ENCODE data around the gene KIAA0825. TPM values are rescaled to one million over a fixed set of nuclear protein-coding genes. Genes with fewer than 3 reads are reported as not detected.

KIAA0825 gene
- total and polyA plus RNA-seq, 2 of the 8 experiments (the other 6 are each of a cell fraction or from before 2014, with no cell fraction given): 0.60 to 1.0 TPM

DNA sequence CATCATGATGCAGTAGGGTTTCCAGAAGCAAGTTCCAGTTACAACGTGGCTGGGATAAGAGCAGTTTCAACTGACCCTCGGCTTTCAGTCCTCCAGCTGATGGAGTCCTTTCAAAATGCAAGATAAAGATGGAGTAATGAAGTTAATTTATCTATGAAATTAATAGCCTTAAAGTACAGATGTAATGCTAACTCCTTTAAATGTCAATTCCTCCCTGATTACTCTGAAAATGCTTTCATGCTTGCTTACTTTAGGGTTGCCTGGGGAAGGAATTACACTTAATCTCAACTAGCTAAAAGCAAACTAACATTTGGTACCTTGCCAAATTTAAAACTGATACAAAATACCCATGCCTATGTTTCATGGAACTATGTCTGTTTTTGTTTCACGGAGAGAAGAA lies 178.4 kb downstream of the KIAA0825 start:
- no peak for FAIRE-seq
- no peak for DNase-seq (ENCODE audit: low read depth in 1 of 2, low spot score in 2 of 2)
- WGBS, 2 experiments (ENCODE audit: extremely low coverage in 1 of 2, insufficient coverage in 1 of 2, insufficient read length in 1 of 2, insufficient replicate concordance in 2 of 2, low coverage in 1 of 2, low lambda C conversion rate in 2 of 2, missing lambda C conversion rate in 1 of 2): 82% methylated on average over 3 of the region's 3 CpGs; no CpG with 5 or more reads in 1 of the 2 experiments
- H2AFZ ChIP-seq (ENCODE audit: low read length): no peak overlapping the region
- no peak overlapping the region for H3K27ac ChIP-seq (ENCODE audit: low read depth, low read length)
- H3K27me3 ChIP-seq (replicated peaks in 1 of 4; ENCODE audit: control insufficient read depth in 3 of 4, extremely low read depth in 1 of 4, insufficient read depth in 3 of 4, low read length in 3 of 4): no peaks in the 10 kb centered on the region
- H3K4me1 ChIP-seq (replicated peaks in 1 of 4; ENCODE audit: control insufficient read depth in 3 of 4, insufficient read depth in 4 of 4, low read length in 3 of 4): no peaks in the 10 kb centered on the region
- H2BK12ac ChIP-seq (ENCODE audit: low read depth, low read length): no peak overlapping the region
- no peaks in the 10 kb centered on the region for H3K79me1 ChIP-seq (ENCODE audit: low read depth, low read length)
- no peak overlapping the region for H3K56ac ChIP-seq (replicated peaks; ENCODE audit: insufficient read length, low read depth, low read length)
- H2AK5ac ChIP-seq (ENCODE audit: low read depth, low read length): no peak overlapping the region
- H2BK5ac ChIP-seq (ENCODE audit: low read depth, low read length): no peak overlapping the region
- no peaks in the 10 kb centered on the region for H4K20me1 ChIP-seq (replicated peaks in 1 of 2; ENCODE audit: control insufficient read depth in 1 of 2, insufficient read depth in 2 of 2, low read length in 2 of 2)
- H3K23ac ChIP-seq (ENCODE audit: insufficient read length): no peak overlapping the region
- H4K91ac ChIP-seq (replicated peaks; ENCODE audit: insufficient read length, low read length): no peak overlapping the region
- no peaks in the 10 kb centered on the region for H3K23me2 ChIP-seq (ENCODE audit: low read depth, low read length)
- H3K9me3 ChIP-seq (ENCODE audit: insufficient read depth in 2 of 2, low read depth in 1 of 2, low read length in 1 of 2): no peaks in the 10 kb centered on the region
- no peak overlapping the region for H2BK20ac ChIP-seq (ENCODE audit: low read length)
- H3K4me2 ChIP-seq (ENCODE audit: insufficient read depth in 1 of 2, low read depth in 2 of 2, low read length in 2 of 2): no peak overlapping the region
- H2BK15ac ChIP-seq (ENCODE audit: low read length): no peak overlapping the region
- no peak overlapping the region for H3K4ac ChIP-seq (replicated peaks; ENCODE audit: insufficient read length, low read depth, low read length)
- no peak overlapping the region for H3K14ac ChIP-seq (ENCODE audit: insufficient read length)
- H3K18ac ChIP-seq (ENCODE audit: extremely low read depth, low read length): no peak overlapping the region
- H2BK120ac ChIP-seq (replicated peaks; ENCODE audit: low read depth, low read length): no peak overlapping the region
- ChIA-PET POLR2A (ENCODE audit: partially characterized antibody) (interaction anchor here (0.7 to 1.6 kb wide), 2 partner anchors 8 to 25 kb away, joined by 3 read pairs; no protein-coding TSS in a partner anchor), CTCF (ENCODE audit: partially characterized antibody) (no interaction called here)
- no peak overlapping the region for H3K4me3 ChIP-seq (ENCODE audit: extremely low read depth in 1 of 4, insufficient read depth in 2 of 4, low read depth in 3 of 4, low read length in 4 of 4)
- no peak overlapping the region for H4K5ac ChIP-seq (ENCODE audit: insufficient read length, low read depth, low read length)
- H3K79me2 ChIP-seq (ENCODE audit: control insufficient read depth in 1 of 2, insufficient read depth in 2 of 2, low read length in 2 of 2): no peaks in the 10 kb centered on the region
- no peaks in the 10 kb centered on the region for H3K36me3 ChIP-seq (ENCODE audit: control insufficient read depth in 2 of 4, insufficient read depth in 4 of 4, low read length in 3 of 4)
- H3K9ac ChIP-seq (replicated peaks in 1 of 4; ENCODE audit: extremely low read depth in 1 of 4, low read depth in 3 of 4, low read length in 3 of 4): no peak overlapping the region
- H4K8ac ChIP-seq (ENCODE audit: extremely low read depth, insufficient read depth, low read length): no peak overlapping the region
- TF ChIP-seq SP4 (IDR thresholded peaks at IDR 0.05; ENCODE audit: low read length) (no peak), EZH2 (IDR thresholded peaks at IDR 0.05; ENCODE audit: low read depth, low read length, severe bottlenecking) (no peak), JUN (IDR thresholded peaks at IDR 0.05; ENCODE audit: low read depth, low read length) (no peak), TAF7 (optimal IDR thresholded peaks at IDR 0.05; ENCODE audit: borderline replicate concordance, low read depth, low read length) (no peak), KDM5A (IDR thresholded peaks at IDR 0.05; ENCODE audit: low read length) (no peak), RAD21 (IDR thresholded peaks at IDR 0.05 in 1 of 2, conservative IDR thresholded peaks at IDR 0.05 in 1 of 2; ENCODE audit: low read depth in 2 of 2, low read length in 2 of 2) (no peak), PHF8 (conservative IDR thresholded peaks at IDR 0.05; ENCODE audit: low read depth, low read length) (no peak), NANOG (IDR thresholded peaks at IDR 0.05; ENCODE audit: insufficient read depth, low read depth, low read length, poor library complexity, severe bottlenecking) (no peak)
- TF ChIP-seq, protein P1, sequence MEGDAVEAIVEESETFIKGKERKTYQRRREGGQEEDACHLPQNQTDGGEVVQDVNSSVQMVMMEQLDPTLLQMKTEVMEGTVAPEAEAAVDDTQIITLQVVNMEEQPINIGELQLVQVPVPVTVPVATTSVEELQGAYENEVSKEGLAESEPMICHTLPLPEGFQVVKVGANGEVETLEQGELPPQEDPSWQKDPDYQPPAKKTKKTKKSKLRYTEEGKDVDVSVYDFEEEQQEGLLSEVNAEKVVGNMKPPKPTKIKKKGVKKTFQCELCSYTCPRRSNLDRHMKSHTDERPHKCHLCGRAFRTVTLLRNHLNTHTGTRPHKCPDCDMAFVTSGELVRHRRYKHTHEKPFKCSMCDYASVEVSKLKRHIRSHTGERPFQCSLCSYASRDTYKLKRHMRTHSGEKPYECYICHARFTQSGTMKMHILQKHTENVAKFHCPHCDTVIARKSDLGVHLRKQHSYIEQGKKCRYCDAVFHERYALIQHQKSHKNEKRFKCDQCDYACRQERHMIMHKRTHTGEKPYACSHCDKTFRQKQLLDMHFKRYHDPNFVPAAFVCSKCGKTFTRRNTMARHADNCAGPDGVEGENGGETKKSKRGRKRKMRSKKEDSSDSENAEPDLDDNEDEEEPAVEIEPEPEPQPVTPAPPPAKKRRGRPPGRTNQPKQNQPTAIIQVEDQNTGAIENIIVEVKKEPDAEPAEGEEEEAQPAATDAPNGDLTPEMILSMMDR (IDR thresholded peaks at IDR 0.05; ENCODE audit: control extremely low read depth in 1 of 3, insufficient read depth in 1 of 3, low read depth in 1 of 3, low read length in 3 of 3): no peak
- TF ChIP-seq, protein P2, sequence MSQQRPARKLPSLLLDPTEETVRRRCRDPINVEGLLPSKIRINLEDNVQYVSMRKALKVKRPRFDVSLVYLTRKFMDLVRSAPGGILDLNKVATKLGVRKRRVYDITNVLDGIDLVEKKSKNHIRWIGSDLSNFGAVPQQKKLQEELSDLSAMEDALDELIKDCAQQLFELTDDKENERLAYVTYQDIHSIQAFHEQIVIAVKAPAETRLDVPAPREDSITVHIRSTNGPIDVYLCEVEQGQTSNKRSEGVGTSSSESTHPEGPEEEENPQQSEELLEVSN (IDR thresholded peaks at IDR 0.05): no peak
